HFF-Myc (cell line): ENCODE data around the gene OPRD1.
"Not testable (repeated sequence)": the region's sequence is repeated elsewhere in the genome, so short reads cannot be mapped to it uniquely, and the experiment has no call there.

Source experiments
- DNase-seq: peaks from one replicate; pipeline ENCODE4 v3.0.0-alpha.2; 2011; ENCODE audit warnings: low read depth; ENCODE audit errors: extremely low read depth
- H3K4me3 ChIP-seq: replicated peaks from 2 replicates; pipeline ENCODE4 v1.5.1; 2011; ENCODE audit warnings: low read depth, mild to moderate bottlenecking, control low read depth, low read length
- CTCF ChIP-seq: IDR thresholded peaks from 2 replicates; pipeline ENCODE4 v1.5.1; 2012; ENCODE audit warnings: mild to moderate bottlenecking, low read depth, low read length, control low read depth; ENCODE audit errors: missing control alignments

OPRD1 gene

GRCh38 chr1:28815533-28816185 lies 3.7 kb downstream of the OPRD1 start:
- no peak for DNase-seq
- no peak for TF ChIP-seq CTCF
- H3K4me3 ChIP-seq = no peak overlapping the region

- no peak for DNase-seq
- no peak for TF ChIP-seq CTCF
- no peak overlapping the region for H3K4me3 ChIP-seq
Observed at GRCh38 chr1:28817133-28817532, 5.2 kb downstream of the OPRD1 start.

- H3K4me3 ChIP-seq = no peak overlapping the region
- no peak for TF ChIP-seq CTCF
- no peak for DNase-seq
Observed at GRCh38 chr1:28819020-28819419, 7.0 kb downstream of the OPRD1 start.

- TF ChIP-seq CTCF = no peak
- H3K4me3 ChIP-seq = no peak overlapping the region
- no peak for DNase-seq
Observed at GRCh38 chr1:28822799-28823198, 10.8 kb downstream of the OPRD1 start.

GRCh38 chr1:28824061-28824460 lies 12.1 kb downstream of the OPRD1 start:
- not testable (repeated sequence) for DNase-seq, H3K4me3 ChIP-seq

GRCh38 chr1:28828227-28828858 lies 16.4 kb downstream of the OPRD1 start:
- not testable (repeated sequence) for H3K4me3 ChIP-seq, DNase-seq

- DNase-seq = peak; percentile 77
- no peak overlapping the region for H3K4me3 ChIP-seq
- TF ChIP-seq CTCF = no peak
Observed at GRCh38 chr1:28830814-28831213, 18.8 kb downstream of the OPRD1 start.

GRCh38 chr1:28832966-28833365 lies 21.0 kb downstream of the OPRD1 start:
- no peak for DNase-seq
- no peak overlapping the region for H3K4me3 ChIP-seq
- TF ChIP-seq CTCF = no peak
